Measurements from ENCODE around the gene IMPG2.
A peak's percentile ranks its signal among the peaks of the same experiment; 100 is the strongest.

Gene IMPG2

DNA sequence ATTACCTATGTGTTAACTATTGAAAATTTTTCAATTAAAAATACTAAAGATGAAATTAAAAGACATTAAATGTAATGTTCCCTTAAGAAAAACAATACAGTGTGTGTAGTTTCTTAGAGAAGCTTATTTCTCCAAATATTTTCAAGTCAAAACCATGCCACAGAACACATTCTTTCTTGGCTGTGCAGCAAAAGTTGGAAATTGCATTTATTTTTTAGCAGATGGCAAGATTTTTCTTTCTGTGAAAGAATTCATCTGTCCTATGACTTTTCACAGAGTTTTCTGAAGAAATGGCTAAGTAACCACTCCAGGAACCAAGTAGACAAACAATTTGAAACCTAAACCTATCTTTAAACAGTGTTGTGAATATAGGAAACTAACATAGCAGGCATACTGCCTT, 47.2 kb downstream of the IMPG2 start:
- no peak for DNase-seq

GRCh38 chr3:101271728-101272127, 48.6 kb downstream of the IMPG2 start:
- DNase-seq, result no peak

DNA sequence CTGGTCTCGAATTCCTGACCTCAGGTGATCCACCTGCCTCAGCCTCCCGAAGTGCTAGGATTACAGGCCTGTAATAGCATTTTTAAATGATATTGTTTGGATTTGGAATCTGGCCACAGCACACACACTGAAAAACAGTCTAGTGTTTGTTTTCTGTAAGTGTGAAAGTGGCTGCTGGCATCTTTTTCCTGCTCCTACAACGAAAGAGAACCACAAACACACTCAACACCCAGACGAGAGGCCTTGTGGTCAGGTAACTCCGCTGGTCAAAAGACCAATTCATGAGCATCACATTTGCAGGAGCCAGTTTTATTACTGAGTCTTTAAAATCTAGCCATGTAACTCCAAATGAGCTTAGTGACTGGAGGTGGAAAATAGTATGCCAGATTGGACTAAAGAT, 50.2 kb downstream of the IMPG2 start:
- DNase-seq, result no peak

- no peak for DNase-seq
Observed at GRCh38 chr3:101268971-101269671, 51.3 kb downstream of the IMPG2 start.

GRCh38 chr3:101268141-101268540, 52.2 kb downstream of the IMPG2 start:
- DNase-seq, result no peak

GRCh38 chr3:101266566-101266965, 53.8 kb downstream of the IMPG2 start:
- DNase-seq, result no peak

GRCh38 chr3:101266071-101266470, 54.3 kb downstream of the IMPG2 start:
- no peak for DNase-seq

DNA sequence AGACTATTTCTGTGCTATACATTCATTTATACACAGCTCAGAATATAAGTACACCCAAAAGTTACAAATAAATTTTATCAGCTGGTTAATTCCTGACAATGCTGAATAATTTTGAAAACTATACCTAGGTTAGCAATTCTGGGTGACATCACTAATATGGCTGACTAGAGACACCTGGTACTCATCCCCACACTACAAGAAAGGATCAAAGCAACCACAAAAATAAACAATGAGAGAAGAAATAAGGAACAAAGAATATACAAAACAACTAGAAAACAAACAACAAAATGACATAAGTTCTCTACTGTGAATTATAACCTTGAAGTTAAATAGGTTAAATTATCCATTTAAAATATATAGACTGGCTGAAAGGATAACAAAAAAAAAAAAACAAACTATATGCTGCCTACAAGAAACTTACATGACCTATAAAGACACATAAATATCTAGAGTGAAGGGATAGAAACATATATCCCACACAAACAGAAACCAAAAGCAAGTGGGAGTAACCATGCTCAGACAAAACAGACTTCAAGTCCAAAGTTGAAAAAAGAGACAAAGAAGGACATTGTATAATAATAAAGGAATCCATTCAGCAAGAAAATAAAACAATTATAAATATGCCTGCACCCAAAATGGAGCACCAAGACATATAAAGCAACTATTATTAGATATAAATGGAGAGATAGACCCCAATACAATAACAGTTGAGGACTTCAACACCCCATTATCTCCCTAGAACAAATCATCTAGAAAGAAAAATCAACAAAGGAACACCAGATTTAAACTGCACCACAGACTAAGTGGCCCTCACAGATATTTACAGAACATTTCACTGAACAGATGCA, 57.8 kb downstream of the IMPG2 start:
- DNase-seq, result peak; percentile 60

DNA sequence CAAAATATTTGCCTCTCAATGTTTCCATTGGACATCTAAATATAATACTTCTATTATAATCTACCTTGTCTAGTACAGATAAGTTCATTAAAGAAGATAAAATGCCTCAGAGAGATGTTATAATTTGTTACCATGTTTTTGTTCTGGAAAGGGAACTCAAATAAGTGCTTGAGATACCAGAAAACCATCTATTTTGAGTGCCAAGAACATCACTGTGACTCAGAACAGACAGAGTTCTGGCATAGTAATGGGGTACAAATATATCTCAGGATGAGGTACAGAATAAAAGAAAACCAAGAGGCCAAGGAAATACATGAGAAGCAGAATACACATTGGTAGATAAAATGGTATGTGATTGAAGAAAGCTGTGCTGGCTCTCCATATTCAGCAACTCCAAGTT, 58.9 kb downstream of the IMPG2 start:
- DNase-seq, result no peak

- peak; percentile 74 for DNase-seq
Observed at GRCh38 chr3:101259485-101260341, 60.7 kb downstream of the IMPG2 start.

DNA sequence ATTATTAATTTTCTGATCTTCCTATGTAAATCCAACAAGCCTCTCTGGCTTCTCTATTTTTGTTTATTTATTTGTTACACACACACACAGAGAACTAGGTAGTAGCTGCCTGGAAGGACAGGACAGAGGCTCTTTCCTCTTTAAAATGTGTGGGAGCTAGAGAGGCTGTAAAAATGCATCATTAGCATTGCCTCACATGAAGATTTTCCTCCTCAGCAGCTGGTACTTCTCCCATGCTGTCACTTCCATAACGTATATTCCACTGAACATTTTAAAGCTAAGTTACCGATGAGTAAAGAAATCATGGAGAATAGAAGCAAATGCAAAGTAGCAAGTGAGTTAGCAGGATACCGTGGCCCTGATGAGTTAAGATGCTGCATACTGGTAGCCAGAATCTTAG, 63.9 kb downstream of the IMPG2 start:
- no peak for DNase-seq

- no peak for DNase-seq
Observed at GRCh38 chr3:101255441-101255840, 64.9 kb downstream of the IMPG2 start.

GRCh38 chr3:101253396-101253795, 67.0 kb downstream of the IMPG2 start:
- no peak for DNase-seq

DNA sequence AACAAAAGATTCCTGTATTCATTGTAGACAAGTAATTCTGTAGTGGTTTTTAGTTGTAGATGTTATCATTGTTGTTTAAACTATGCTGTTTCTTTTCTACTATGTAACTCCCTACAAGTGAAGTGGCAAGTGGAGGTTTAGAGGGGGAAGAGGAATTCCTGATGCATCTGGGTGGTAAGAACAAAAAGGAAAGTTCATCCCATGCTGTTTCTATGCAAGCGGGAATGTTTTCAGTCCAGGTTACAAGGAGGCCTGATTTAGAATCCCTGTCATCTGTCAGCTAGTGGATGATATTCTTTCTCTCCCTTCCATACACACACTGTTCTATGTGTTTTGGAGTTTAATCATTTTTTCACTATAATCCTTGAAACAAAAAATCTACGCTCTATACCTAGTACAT, 67.4 kb downstream of the IMPG2 start:
- DNase-seq, result peak; percentile 22

DNA sequence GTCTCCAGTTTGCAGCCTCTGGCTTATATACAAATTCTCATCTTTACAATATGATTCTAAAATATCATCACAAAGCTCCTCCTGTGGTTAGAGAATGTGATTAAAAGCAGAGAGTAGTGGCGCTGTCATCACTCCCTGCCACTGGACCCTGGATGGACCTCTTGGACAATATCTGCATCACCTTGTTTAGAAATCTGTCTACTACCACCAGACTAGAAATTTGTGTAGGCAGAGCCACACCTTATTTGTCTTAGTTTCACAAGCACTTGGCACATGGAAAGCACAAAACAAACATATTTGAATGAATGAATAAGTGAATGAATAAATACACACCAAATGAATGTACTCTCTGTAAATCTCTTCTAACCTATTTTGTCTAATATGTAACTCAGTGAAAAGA, 68.1 kb downstream of the IMPG2 start:
- DNase-seq, result no peak

DNA sequence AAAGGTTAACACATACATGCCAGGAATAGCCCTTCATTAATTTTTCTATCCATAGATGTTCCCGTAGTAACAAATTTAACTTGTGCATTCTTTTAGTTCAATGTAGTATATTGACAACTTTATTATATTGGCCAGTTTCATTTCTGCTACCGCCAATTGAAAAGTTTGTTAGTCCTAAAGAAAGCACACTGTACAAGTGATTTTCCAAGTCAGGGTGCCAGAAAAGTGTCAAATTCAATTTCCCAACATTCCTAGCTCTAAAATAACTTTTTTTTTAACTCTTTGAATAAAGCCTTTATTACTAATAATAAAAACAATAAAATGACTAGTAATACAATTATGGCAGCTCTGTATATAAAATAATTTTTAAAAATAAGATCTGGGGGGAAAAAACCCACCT, 68.9 kb downstream of the IMPG2 start:
- DNase-seq, result no peak

DNA sequence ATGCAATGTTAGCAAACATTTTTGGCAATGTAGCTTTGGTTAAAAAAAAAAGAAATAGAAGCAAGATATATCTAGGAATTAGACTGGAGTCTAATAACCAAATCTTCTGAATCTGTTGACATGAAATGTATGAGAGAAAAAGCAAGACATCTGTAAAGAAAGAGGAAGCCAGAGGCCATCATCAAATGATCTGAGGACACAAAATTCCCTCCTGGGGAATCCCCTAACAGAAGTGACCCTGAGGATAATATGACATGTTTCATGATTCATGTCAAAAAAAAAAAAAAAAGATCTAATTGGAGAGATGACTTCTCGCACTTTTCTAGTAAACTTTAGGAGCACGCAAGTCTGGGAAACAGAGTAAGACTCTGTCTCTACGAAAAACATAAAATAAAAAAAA, 70.9 kb downstream of the IMPG2 start:
- peak; percentile 27 for DNase-seq

DNA sequence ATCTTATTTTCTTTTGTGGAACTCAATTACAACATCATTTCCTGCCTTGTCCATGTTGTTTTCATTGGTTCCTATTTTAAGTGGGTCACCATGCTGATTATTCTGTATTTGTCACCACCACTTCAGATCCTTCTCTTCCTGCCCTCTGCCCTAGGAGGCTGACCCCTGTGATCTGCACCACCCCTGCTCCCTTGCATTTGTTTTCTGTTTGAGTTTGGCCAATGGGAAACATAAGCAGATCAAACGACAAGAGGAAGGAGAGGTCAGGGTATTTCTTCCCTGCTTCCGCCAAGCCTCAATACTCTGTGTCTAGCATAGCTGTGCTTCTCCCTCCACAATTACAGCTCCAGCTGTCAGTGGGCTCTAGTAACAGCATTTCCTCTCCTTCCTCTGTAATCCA, 71.6 kb downstream of the IMPG2 start:
- DNase-seq, result no peak

DNA sequence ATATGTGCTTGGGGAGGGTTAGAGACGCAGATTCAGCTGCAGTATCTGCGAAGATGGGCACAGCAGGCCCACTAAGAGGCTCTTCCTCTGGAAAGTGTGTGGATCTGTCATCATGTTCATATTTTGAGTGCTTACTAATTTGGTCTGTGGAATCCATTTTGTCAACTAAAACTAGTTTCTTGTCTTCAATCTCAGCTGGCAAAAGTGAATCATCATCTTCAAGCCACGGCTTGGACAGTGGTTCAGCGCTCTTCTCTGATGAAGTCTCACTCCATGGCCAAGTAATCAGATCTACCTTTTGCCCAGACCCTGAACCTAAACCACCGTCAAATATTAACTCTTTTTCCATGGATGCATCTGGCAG, 76.2 kb downstream of the IMPG2 start:
- DNase-seq, result no peak

GRCh38 chr3:101243285-101244211, 76.8 kb downstream of the IMPG2 start:
- peak; percentile 70 for DNase-seq

GRCh38 chr3:101240719-101241399, 79.5 kb downstream of the IMPG2 start:
- DNase-seq, result no peak

DNA sequence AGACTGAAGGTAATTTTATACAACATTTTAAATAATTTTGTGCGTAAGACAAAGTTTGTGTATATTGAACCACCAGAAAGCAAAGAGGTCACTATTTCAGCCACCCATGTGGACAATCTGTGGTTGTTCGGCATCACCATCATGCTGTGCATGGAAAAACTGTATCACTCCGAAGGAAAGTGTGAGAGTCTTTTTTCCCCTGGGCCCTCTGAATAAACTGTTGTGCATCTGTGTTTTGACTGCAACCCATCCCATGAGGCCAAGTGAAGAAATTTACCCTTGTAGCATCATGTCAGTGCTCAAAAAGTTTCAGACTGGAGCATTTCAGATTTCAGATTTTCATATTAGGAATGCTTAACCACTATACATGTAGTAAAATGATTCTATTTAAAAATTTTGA, 85.3 kb downstream of the IMPG2 start:
- DNase-seq, result no peak

Data from OCI-M1 (cell line).